ENCODE measurements around the gene ADGRB2. TPM values are rescaled to one million over a fixed set of nuclear protein-coding genes. Genes with fewer than 3 reads are reported as not detected.

Gene ADGRB2
- total RNA-seq, 1 donor from 2014 or later: 14.2 TPM

GRCh38 chr1:31688233-31688918, 75.8 kb downstream of the ADGRB2 start:
- Mint-ChIP-seq H3K4me3 (no peak overlapping the region), H3K9me3 (no peaks in the 10 kb centered on the region), H3K4me1 (ENCODE audit: unreplicated experiment) (peaks cover 4% of the 10 kb centered on the region), H3K27ac (peak overlapping the region; percentile 61), H3K36me3 (no peaks in the 10 kb centered on the region), H3K27me3 (peaks cover 4% of the 10 kb centered on the region)
- TF ChIP-seq, protein P1, sequence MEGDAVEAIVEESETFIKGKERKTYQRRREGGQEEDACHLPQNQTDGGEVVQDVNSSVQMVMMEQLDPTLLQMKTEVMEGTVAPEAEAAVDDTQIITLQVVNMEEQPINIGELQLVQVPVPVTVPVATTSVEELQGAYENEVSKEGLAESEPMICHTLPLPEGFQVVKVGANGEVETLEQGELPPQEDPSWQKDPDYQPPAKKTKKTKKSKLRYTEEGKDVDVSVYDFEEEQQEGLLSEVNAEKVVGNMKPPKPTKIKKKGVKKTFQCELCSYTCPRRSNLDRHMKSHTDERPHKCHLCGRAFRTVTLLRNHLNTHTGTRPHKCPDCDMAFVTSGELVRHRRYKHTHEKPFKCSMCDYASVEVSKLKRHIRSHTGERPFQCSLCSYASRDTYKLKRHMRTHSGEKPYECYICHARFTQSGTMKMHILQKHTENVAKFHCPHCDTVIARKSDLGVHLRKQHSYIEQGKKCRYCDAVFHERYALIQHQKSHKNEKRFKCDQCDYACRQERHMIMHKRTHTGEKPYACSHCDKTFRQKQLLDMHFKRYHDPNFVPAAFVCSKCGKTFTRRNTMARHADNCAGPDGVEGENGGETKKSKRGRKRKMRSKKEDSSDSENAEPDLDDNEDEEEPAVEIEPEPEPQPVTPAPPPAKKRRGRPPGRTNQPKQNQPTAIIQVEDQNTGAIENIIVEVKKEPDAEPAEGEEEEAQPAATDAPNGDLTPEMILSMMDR (conservative IDR thresholded peaks at IDR 0.05): no peak
- DNase-seq (ENCODE audit: extremely low spot score, unreplicated experiment): no peak

GRCh38 chr1:31687601-31688000, 76.5 kb downstream of the ADGRB2 start:
- TF ChIP-seq, protein P1 (conservative IDR thresholded peaks at IDR 0.05): no peak
- no peaks in the 10 kb centered on the region for H3K9me3 Mint-ChIP-seq
- H3K27ac Mint-ChIP-seq: no peak overlapping the region
- H3K4me3 Mint-ChIP-seq: no peak overlapping the region
- DNase-seq (ENCODE audit: extremely low spot score, unreplicated experiment): no peak
- peaks cover 4% of the 10 kb centered on the region for H3K4me1 Mint-ChIP-seq (ENCODE audit: unreplicated experiment)
- H3K27me3 Mint-ChIP-seq: peaks cover 4% of the 10 kb centered on the region
- H3K36me3 Mint-ChIP-seq: no peaks in the 10 kb centered on the region

DNA sequence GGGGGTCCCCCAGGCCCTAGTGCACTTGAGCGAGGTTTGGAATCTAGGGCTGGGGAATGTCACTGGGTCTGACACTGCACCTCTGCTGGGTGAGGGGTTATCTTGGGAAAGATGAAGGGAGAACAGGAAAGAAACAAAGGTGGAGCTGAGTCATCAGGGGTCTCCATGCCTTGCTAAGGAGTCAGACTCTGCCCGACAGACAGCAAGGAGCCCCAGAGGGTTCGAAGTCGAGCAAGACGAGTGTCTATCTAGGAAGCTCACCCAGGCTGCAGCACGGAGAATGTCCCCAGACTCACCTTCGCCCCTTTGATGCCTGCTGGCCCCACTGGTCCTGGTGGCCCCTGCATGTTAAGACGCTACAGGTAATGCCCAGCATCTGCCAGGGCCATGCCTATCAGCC, 78.3 kb downstream of the ADGRB2 start:
- TF ChIP-seq, protein P1 (conservative IDR thresholded peaks at IDR 0.05): no peak
- Mint-ChIP-seq H3K9me3 (no peaks in the 10 kb centered on the region), H3K4me3 (no peak overlapping the region), H3K27ac (no peak overlapping the region), H3K4me1 (ENCODE audit: unreplicated experiment) (peaks cover 4% of the 10 kb centered on the region), H3K27me3 (peaks cover 4% of the 10 kb centered on the region), H3K36me3 (no peaks in the 10 kb centered on the region)
- DNase-seq (ENCODE audit: extremely low spot score, unreplicated experiment): no peak

GRCh38 chr1:31683997-31684396, 80.1 kb downstream of the ADGRB2 start:
- no peak for DNase-seq (ENCODE audit: extremely low spot score, unreplicated experiment)
- Mint-ChIP-seq H3K27ac (no peak overlapping the region), H3K9me3 (no peaks in the 10 kb centered on the region), H3K4me1 (ENCODE audit: unreplicated experiment) (peaks cover 4% of the 10 kb centered on the region), H3K4me3 (no peak overlapping the region), H3K27me3 (peaks cover 4% of the 10 kb centered on the region), H3K36me3 (no peaks in the 10 kb centered on the region)
- TF ChIP-seq, protein P1 (conservative IDR thresholded peaks at IDR 0.05): peak; percentile 62

- DNase-seq (ENCODE audit: extremely low spot score, unreplicated experiment): no peak
- Mint-ChIP-seq H3K27me3 (peaks cover 8% of the 10 kb centered on the region), H3K36me3 (no peaks in the 10 kb centered on the region), H3K27ac (no peak overlapping the region), H3K9me3 (no peaks in the 10 kb centered on the region), H3K4me1 (ENCODE audit: unreplicated experiment) (no peaks in the 10 kb centered on the region), H3K4me3 (no peak overlapping the region)
- TF ChIP-seq, protein P1 (conservative IDR thresholded peaks at IDR 0.05): no peak
Observed at GRCh38 chr1:31681415-31681814, 82.7 kb downstream of the ADGRB2 start.

Measured in type B pancreatic cell (in vitro differentiated cells).